Stimulated activated effector memory CD8-positive, alpha-beta T cell treated with anti-CD3 and anti-CD28 coated beads, Interleukin-12 subunit alpha, Interleukin-12 subunit beta, amount 100 ng/mL, for 72 hours (primary cell): ENCODE data around the gene LRCH2.
"Not testable (repeated sequence)": the region's sequence is repeated elsewhere in the genome, so short reads cannot be mapped to it uniquely, and the experiment has no call there.

Experiments
- ATAC-seq: fragments of 150-1000 bp; cut with Tn5 transposase; 2 replicates; pipeline ENCODE4 v1.10.0; 2021
- DNase-seq, 2 donors: peaks; one replicate each; pipeline ENCODE4 v3.0.0; 2021 to 2022; ENCODE audit warnings: low spot score in 2 of 2
- H3K27ac Mint-ChIP-seq: one replicate; pipeline ENCODE4 v1.8.0; 2022; ENCODE audit warnings: mild to moderate bottlenecking, mixed read lengths
- H3K36me3 Mint-ChIP-seq: one replicate; pipeline ENCODE4 v1.8.0; 2022; ENCODE audit warnings: mild to moderate bottlenecking, mixed read lengths
- H3K4me1 Mint-ChIP-seq: one replicate; pipeline ENCODE4 v1.8.0; 2022; ENCODE audit warnings: mixed read lengths
- H3K4me3 Mint-ChIP-seq: one replicate; pipeline ENCODE4 v1.8.0; 2022; ENCODE audit warnings: mild to moderate bottlenecking, mixed read lengths
- H3K9me3 Mint-ChIP-seq: one replicate; pipeline ENCODE4 v1.8.0; 2022; ENCODE audit warnings: mixed read lengths

The LRCH2 gene

DNA sequence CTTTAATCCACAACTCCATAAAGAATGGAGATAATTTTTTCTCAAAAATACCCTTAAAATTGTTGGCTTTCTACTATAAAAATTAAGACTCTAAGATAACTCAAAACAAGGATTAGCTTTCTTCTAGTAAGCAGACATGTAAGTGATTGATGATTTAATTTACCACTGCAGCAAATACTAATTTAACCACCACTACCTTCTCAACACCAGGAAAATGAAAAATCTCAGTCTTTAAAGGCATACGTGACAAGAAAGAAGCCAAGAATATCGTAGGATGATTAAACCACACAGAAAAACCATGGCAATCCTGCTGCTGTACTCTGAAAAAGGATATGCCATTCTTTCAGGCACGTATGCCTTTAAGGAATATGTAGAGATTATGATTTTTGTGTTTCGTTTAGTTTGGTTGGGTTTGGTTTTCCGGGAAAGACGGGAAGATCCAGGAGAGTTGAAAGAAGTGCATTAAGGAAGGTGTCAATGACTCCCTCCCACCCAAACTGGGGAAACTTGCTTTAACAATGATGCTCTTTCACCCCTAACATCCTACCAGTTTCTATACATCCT lies 881 bp downstream of the LRCH2 start:
- H3K4me3 Mint-ChIP-seq = no peak overlapping the region

DNA sequence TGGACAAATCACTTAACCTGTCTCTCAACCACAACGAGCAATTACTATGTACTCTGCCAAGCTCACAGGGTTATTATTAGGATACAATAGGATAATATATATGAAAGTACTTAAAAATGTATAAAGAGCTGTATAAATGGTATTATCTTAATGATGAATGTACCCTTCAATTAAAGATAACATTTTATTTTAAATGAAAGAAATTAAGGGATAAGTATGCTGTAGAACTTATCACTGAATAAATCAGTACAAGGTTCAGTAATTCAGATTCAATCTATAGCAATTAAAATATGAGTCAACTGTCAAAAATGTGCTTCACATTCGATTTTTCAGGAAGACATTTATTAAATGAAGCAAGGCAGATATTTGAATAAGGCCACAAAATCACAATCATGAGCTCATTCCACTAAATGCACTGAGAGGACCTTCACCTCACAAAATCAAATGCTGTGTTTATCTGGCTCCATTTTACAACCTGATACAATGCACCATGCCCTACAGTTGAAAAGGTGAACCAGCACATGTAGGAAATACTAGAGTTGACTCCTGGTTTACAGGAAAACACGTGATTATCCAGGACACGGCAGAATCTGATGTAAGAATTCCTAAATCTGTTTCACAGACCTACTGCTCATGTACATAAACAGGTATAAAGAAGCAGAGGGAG lies 4.4 kb downstream of the LRCH2 start:
- ATAC-seq = no peak
- peaks cover 10% of the 10 kb centered on the region for H3K9me3 Mint-ChIP-seq

More for the DNA sequence above, 881 bp downstream of the LRCH2 start:
- DNase-seq = no peak
- H3K9me3 Mint-ChIP-seq = peaks cover 5% of the 10 kb centered on the region
- H3K27ac Mint-ChIP-seq = no peak overlapping the region
- no peaks in the 10 kb centered on the region for H3K36me3 Mint-ChIP-seq
- no peaks in the 10 kb centered on the region for H3K4me1 Mint-ChIP-seq
- ATAC-seq = no peak

DNA sequence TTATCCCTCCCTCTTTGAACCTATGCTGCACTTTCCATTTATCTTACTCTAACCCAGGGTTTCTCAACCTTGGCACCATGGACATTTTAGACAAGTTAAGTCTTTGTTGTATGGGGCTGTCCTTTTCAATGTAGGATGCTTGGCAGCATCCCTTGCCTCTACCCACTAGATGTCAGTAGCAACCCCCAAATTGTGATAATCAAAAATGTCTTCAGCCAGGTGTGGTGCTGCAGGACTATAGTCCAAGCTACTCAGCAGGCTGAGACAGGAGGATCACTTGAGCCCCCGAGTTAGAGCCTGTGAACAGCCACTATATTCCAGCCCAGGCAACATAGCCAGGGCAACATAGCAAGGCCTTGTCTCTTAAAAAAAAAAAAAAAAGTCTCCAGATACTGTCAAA lies 7.0 kb downstream of the LRCH2 start:
- H3K4me1 Mint-ChIP-seq = no peaks in the 10 kb centered on the region
- no peak for DNase-seq
- peaks cover 9% of the 10 kb centered on the region for H3K9me3 Mint-ChIP-seq
- no peak for ATAC-seq
- no peak overlapping the region for H3K27ac Mint-ChIP-seq
- no peaks in the 10 kb centered on the region for H3K36me3 Mint-ChIP-seq
- H3K4me3 Mint-ChIP-seq = no peak overlapping the region

More for the DNA sequence above, 4.4 kb downstream of the LRCH2 start:
- Mint-ChIP-seq H3K4me1 (no peaks in the 10 kb centered on the region), H3K4me3 (no peak overlapping the region), H3K27ac (no peak overlapping the region), H3K36me3 (no peaks in the 10 kb centered on the region)
- no peak for DNase-seq

DNA sequence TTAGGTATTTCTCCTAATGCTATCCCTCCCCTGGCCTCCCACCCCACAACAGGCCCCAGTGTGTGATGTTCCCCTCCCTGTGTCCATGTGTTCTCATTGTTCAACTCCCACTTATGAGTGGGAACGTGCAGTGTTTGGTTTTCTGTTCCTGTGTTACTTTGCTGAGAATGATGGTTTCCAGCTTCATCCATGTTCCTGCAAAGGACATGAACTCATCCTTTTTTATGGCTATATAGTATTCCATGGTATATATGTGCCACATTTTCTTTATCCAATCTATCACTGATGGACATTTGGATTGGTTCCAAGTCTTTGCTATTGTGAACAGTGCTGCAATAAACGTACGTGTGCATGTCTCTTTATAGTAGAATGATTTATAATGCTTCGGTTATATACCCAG lies 16.6 kb downstream of the LRCH2 start:
- H3K4me3 Mint-ChIP-seq, H3K36me3 Mint-ChIP-seq, ATAC-seq: not testable (repeated sequence)

DNA sequence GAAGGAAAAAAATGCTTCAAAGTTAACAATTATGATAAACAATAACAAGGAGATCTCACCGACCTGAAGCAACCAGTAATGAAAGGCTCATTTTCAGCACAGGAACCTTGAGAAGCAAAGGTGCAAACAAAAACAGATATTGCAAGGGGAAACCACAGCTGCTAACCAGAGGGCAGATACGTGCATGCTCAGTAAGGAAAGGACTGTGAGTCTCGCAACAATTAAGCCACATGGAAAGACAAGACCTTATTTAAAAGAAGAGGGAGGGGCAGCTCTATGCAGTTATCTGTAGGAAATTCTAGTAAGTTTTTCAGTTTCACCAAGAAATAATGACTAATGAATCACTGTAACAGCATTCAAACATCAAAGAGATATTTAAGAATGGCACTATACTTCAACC lies 19.3 kb downstream of the LRCH2 start:
- ATAC-seq = no peak
- no peak for DNase-seq
- Mint-ChIP-seq H3K36me3 (no peaks in the 10 kb centered on the region), H3K4me1 (no peaks in the 10 kb centered on the region), H3K27ac (no peak overlapping the region), H3K4me3 (no peak overlapping the region), H3K9me3 (no peaks in the 10 kb centered on the region)

More for the DNA sequence above, 16.6 kb downstream of the LRCH2 start:
- H3K4me1 Mint-ChIP-seq, H3K27ac Mint-ChIP-seq, H3K9me3 Mint-ChIP-seq, DNase-seq: not testable (repeated sequence)

DNA sequence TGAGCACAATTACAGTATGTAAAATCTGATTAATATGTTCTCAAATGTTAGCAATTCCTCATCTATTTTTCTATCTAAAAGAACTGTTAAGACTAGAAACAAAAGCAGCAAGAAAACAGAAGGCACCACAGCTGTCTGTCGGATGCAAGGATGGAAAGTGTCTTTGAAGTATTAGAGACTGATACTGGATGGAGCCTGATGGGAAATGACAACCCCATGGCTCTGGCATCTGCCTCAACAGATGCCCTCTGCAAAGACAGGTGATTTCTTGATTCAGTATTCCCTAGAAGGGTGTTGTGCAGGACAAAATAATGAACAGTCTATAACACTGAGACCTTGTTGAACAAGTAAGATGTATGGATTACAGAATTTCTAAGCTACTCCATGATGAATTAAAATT lies 19.7 kb downstream of the LRCH2 start:
- Mint-ChIP-seq H3K4me1 (no peaks in the 10 kb centered on the region), H3K9me3 (no peaks in the 10 kb centered on the region), H3K36me3 (no peaks in the 10 kb centered on the region), H3K27ac (no peak overlapping the region), H3K4me3 (no peak overlapping the region)
- DNase-seq = no peak
- no peak for ATAC-seq

DNA sequence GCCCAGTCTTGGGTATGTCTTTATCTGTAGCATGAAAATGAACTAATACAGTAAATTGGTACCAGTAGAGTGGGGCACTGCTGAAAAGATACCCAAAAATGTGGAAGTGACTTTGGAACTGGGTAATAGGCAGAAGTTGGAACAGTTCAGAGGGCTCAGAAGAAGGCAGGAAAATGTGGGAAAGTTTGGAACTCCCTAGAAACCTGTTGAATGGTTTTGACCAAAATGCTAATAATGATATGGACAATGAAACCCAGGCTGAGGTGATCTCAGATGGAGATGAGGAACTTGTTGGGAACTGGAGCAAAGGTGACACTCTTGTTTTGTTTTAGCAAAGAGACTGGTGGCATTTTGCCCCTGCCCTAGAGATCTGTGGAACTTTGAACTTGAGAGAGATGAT lies 24.3 kb downstream of the LRCH2 start:
- not testable (repeated sequence) for DNase-seq, H3K9me3 Mint-ChIP-seq, H3K36me3 Mint-ChIP-seq, H3K27ac Mint-ChIP-seq, H3K4me1 Mint-ChIP-seq, ATAC-seq, H3K4me3 Mint-ChIP-seq

DNA sequence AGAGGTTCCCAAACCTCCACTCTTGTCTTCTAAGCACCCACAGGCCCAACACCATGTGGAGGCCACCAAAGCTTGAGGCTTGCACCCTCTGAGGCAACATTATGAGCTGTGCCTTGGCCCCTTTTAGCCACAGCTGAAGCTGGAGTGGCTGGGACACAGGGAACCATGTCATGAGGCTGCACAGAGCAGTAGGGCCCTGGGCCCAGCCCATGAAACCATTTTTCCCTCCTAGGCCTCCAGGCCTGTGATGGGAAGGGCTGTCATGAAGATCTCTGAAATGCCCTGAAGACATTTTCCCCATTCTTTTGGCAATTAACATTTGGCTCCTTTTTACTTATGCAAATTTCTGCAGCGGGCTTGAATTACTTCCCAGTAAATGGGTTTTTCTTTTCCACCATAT lies 29.9 kb downstream of the LRCH2 start:
- Mint-ChIP-seq H3K4me3 (no peak overlapping the region), H3K4me1 (no peaks in the 10 kb centered on the region), H3K27ac (no peak overlapping the region), H3K36me3 (no peaks in the 10 kb centered on the region), H3K9me3 (peaks cover 8% of the 10 kb centered on the region)
- ATAC-seq (no peak), DNase-seq (no peak)

DNA sequence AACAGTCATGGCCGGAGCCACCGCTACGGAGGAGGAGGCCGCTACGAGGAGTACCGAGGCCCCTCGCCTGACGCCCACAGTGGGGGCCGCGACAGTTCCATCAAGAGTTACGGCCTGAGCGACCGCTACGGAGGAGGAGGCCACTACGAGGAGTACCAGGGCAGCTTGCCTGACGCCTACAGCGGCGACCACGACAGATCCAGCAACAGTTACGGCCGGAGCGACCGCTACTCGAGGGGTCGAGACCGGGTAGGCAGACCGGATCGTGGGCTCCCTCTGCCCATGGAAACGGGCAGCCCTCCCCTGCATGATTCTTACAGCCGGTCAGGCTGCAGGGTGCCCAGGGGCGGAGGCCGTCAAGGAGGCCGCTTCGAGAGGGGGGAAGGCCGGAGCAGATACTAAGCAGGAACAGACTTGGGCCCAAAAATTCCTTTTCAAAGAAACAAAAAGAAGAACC lies 41.6 kb downstream of the LRCH2 start:
- ATAC-seq (no peak), DNase-seq (no peak)
- Mint-ChIP-seq H3K27ac (no peak overlapping the region), H3K36me3 (no peaks in the 10 kb centered on the region), H3K4me3 (no peak overlapping the region), H3K4me1 (no peaks in the 10 kb centered on the region), H3K9me3 (peaks cover 7% of the 10 kb centered on the region)

DNA sequence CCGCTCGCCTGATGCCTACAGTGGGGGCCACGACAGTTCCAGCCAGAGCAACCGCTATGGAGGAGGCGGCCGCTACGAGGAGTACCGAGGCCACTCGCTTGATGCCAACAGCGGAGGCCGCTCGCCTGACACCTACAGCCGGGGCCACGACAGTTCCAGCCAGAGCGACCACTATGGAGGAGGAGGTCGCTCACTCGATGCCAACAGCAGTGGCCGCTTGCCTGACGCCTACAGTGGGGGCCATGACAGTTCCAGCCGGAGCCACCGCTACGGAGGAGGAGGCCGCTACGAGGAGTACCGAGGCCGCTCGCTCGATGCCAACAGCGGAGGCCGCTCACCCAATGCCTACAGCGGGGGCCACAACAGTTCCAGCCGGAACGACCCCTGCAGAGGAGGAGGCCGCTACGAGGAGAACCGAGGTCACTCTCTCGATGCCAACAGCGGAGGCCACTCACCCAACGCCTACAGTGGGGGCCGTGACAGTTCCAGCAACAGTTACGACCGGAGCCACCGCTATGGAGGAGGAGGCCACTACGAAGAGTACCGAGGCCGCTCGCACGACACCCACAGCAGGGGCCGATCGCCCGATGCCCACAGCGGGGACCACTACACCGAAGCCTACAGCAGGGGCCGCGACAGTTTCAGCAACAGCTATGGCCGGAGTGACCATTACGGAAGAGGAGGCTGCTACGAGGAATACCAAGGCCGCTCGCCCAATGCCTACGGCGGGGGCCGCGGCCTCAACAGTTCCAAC lies 42.2 kb downstream of the LRCH2 start:
- ATAC-seq = no peak
- H3K4me3 Mint-ChIP-seq = no peak overlapping the region

DNA sequence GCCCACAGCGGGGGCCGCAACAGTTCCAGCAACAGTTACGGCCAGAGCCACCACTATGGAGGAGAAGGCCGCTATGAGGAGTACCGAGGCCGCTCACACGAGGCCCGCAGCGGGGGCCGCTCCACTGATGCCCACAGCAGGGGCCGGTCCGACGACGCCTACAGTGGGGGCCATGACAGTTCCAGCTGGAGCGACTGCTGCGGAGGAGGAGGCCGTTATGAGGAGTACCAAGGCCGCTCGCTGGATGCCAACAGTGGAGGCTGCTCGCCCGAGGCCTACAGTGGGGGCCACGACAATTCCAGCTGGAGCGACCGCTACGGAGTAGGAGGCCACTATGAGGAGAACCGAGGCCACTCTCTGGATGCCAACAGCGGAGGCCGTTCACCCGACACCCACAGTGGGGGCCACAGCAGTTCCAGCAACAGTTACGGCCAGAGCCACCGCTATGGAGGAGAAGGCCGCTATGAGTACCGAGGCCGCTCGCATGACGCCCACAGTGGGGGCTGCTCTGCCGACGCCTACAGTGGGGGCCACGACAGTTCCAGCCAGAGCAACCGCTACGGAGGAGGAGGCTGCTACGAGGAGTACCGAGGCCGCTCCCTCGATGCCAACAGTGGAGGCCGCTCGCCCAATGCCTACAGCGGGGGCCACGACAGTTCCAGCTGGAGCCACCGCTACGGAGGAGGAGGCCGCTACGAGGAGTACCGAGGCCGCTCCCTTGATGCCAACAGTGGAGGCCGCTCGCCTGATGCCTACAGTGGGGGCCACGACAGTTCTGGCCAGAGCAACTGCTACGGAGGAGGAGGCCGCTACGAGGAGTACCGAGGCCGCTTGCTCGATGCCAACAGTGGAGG lies 43.0 kb downstream of the LRCH2 start:
- Mint-ChIP-seq H3K4me1 (no peaks in the 10 kb centered on the region), H3K9me3 (peaks cover 7% of the 10 kb centered on the region), H3K36me3 (no peaks in the 10 kb centered on the region), H3K27ac (no peak overlapping the region), H3K4me3 (no peak overlapping the region)
- DNase-seq (no peak), ATAC-seq (no peak)

More for the DNA sequence above, 42.2 kb downstream of the LRCH2 start:
- no peak overlapping the region for H3K27ac Mint-ChIP-seq
- peaks cover 7% of the 10 kb centered on the region for H3K9me3 Mint-ChIP-seq
- H3K36me3 Mint-ChIP-seq = no peaks in the 10 kb centered on the region
- H3K4me1 Mint-ChIP-seq = no peaks in the 10 kb centered on the region
- DNase-seq = no peak

DNA sequence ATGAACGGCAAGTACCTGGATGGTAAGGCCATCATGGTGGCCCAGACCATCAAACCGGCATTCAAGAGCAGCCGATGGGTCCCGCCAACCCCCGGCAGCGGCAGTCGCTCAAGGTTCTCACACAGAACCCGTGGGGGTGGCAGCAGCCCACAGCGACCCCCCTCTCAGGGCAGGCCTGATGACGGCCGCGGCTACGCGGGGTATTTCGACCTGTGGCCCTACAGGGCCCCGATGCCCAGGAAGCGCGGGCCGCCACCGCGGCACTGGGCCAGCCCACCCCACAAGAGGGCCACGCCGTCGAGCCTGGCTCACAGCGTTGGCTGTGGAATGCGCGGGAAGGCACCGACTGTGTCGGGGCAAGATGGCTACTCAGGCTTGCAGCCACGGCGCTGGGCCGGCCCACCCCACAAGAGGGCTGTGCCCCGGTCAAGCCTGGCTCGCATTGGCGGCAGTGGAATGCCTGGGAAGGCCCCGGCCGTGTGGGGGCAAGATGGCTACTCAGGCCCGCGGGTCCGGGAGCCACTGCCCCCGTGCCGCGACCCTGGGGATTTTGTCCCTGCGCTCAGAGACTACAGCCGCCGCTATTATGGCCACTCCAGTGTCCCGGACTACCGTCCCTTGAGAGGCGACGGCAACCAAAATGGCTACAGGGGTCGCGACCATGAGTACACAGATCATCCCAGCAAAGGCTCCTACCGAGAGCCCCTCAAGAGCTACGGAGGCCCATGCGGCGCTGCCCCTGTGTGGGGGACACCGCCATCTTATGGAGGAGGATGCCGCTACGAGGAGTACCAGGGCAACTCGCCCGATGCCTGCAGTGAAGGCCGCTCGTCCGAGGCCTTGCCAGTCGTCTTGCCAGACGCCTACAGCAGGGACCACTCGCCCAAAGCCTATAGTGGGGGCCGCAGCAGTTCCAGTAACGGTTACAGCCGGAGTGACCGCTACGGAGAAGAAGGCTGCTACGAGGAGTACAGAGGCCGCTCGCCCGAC lies 44.0 kb downstream of the LRCH2 start:
- Mint-ChIP-seq H3K4me1 (no peaks in the 10 kb centered on the region), H3K36me3 (no peaks in the 10 kb centered on the region), H3K27ac (no peak overlapping the region), H3K9me3 (peaks cover 7% of the 10 kb centered on the region), H3K4me3 (no peak overlapping the region)
- no peak for DNase-seq
- no peak for ATAC-seq

DNA sequence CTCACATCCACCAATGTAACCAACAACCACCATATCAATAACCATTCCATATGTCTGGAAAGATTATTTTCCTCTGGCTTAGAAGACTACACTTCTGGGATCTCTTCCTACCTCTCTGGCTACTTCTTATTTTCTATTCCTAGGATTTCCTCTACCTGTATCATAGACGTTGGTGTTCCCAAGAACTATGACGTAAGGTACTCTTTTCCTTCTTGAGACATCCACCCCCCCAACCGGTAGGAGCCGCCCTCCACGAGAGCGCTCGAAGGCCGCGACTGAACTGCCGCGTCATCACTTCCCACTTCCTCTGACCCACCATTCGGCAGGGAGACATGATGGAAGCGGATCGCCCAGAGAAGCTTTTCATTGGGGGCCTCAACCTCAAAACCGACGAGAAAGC lies 44.8 kb downstream of the LRCH2 start, which contains the start of gene RBMXL3:
Gene RBMXL3 (plus strand): TSS at position 301 of the 400 bp plus-strand sequence. CDS start 32 bp downstream, at position 333.
- no peak for DNase-seq
- no peak for ATAC-seq
- Mint-ChIP-seq H3K4me1 (no peaks in the 10 kb centered on the region), H3K36me3 (no peaks in the 10 kb centered on the region), H3K9me3 (peaks cover 5% of the 10 kb centered on the region), H3K4me3 (no peak within 1 kb of the TSS), H3K27ac (no peak within 1 kb of the TSS)

DNA sequence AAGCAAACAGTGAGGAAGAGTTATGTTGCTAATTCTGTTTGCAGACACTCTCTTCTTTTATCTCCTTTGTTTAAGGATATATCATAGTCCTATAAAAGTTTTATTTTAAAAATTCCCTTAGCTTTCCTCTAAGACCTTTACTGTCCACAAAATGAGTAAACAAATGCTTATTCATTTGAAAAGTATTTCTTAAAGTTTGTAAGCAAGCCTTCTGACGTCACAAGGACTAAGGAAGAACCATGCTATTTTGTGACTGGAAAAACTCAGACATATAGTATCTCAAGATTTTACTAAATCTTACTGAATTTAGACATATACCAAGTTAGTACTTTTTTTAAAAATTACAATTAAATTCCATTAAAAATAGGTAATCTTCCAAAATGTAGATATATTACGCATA lies 49.9 kb downstream of the LRCH2 start:
- DNase-seq = no peak
- ATAC-seq = no peak
- no peaks in the 10 kb centered on the region for H3K36me3 Mint-ChIP-seq
- H3K4me1 Mint-ChIP-seq = no peaks in the 10 kb centered on the region
- H3K27ac Mint-ChIP-seq = no peak overlapping the region
- H3K4me3 Mint-ChIP-seq = no peak overlapping the region
- peaks cover 6% of the 10 kb centered on the region for H3K9me3 Mint-ChIP-seq
